Anterior cingulate cortex (tissue), 58 donors: ENCODE data around the gene CCDC137.
A peak's percentile ranks its signal among the peaks of the same experiment; 100 is the strongest.
"Not testable (repeated sequence)": the region's sequence is repeated elsewhere in the genome, so short reads cannot be mapped to it uniquely, and the experiment has no call there.

Experiments used
- DNase-seq, 58 donors: peaks; one replicate each; lab custom pipeline; 2025; lab: John Stamatoyannopoulos, UW

Gene CCDC137

GRCh38 chr17:81666342-81667191 is at the start of gene CCDC137, which contains the start of gene OXLD1:
Gene CCDC137 (plus strand): TSS chr17:81666737. CDS start chr17:81666767, 30 bp downstream.
Gene OXLD1 (minus strand): TSS chr17:81666605. CDS start chr17:81666577, 28 bp downstream.
- peak; percentile 53 to 97 (median 93) for DNase-seq

- no peak for DNase-seq
These were observed 49.7 kb upstream of the CCDC137 start for GRCh38 chr17:81616877-81617276.

- not testable (repeated sequence) for DNase-seq
These were observed 48.2 kb upstream of the CCDC137 start for GRCh38 chr17:81618307-81618706.

GRCh38 chr17:81621494-81622130 is 44.9 kb upstream of the CCDC137 start:
- DNase-seq: peak in 5 of 58 donors; percentile 13 to 74 (median 34)

GRCh38 chr17:81630274-81630673 is 36.3 kb upstream of the CCDC137 start:
- no peak for DNase-seq

GRCh38 chr17:81631482-81631881 is 35.1 kb upstream of the CCDC137 start:
- DNase-seq: no peak

GRCh38 chr17:81635431-81635830 is 31.1 kb upstream of the CCDC137 start:
- DNase-seq: no peak

GRCh38 chr17:81635973-81636504 is 30.5 kb upstream of the CCDC137 start:
- DNase-seq: peak in 1 of 58 donors; percentile 21

- peak in 57 of 58 donors; percentile 33 to 88 (median 74) for DNase-seq
These were observed 29.8 kb upstream of the CCDC137 start, which contains the start of the genes NPLOC4 and TSPAN10 for GRCh38 chr17:81636505-81637288. Gene NPLOC4 (minus strand): TSS chr17:81637112. CDS start chr17:81636930, 182 bp downstream. Gene TSPAN10 (plus strand): TSS chr17:81637196. CDS start chr17:81642413, 5,217 bp downstream.

- no peak for DNase-seq
These were observed 27.9 kb upstream of the CCDC137 start for GRCh38 chr17:81638683-81639082.

GRCh38 chr17:81640011-81640410 is 26.5 kb upstream of the CCDC137 start:
- no peak for DNase-seq

GRCh38 chr17:81641825-81642489 is 24.6 kb upstream of the CCDC137 start:
- DNase-seq: no peak

GRCh38 chr17:81644496-81644895 is 22.0 kb upstream of the CCDC137 start:
- no peak for DNase-seq

GRCh38 chr17:81644976-81645952 is 21.3 kb upstream of the CCDC137 start:
- no peak for DNase-seq

GRCh38 chr17:81646869-81647600 is 19.5 kb upstream of the CCDC137 start:
- DNase-seq: no peak

- no peak for DNase-seq
These were observed 18.9 kb upstream of the CCDC137 start for GRCh38 chr17:81647640-81648012.

GRCh38 chr17:81648013-81648706 is 18.4 kb upstream of the CCDC137 start:
- DNase-seq: no peak
